Transverse colon (tissue), 4 donors: ENCODE results near the gene TCAIM.

Source experiments
- CTCF ChIP-seq, 5 experiments: fragments of 200-600 bp in 3 of 5; fragments of 450-650 bp in 2 of 5; sonication (generic) in 3 of 5; IDR thresholded peaks; 1 replicate in 2 of 5; 2 replicates in 3 of 5; pipeline ENCODE4 v1.5.1; 2016 to 2017; ENCODE audit warnings: antibody characterized with exemption in 5 of 5, inconsistent platforms in 3 of 5, mild to moderate bottlenecking in 2 of 5, moderate library complexity in 1 of 5
- EP300 ChIP-seq: sonication (generic); formaldehyde crosslinking; IDR thresholded peaks from one replicate; pipeline ENCODE4 v1.6.1; 2017; ENCODE audit warnings: antibody characterized with exemption, low read depth
- POLR2AphosphoS5 ChIP-seq, 3 donors: sonication (generic); formaldehyde crosslinking; IDR thresholded peaks; one replicate each; pipeline ENCODE4 v1.6.1; 2016; ENCODE audit warnings: antibody characterized with exemption in 3 of 3

- no peak for TF ChIP-seq CTCF (IDR thresholded peaks at IDR 0.05)
- TF ChIP-seq POLR2AphosphoS5 (IDR thresholded peaks at IDR 0.05) = no peak
- TF ChIP-seq EP300 = no peak
Measured at GRCh38 chr3:44359146-44359751, 20.7 kb downstream of the TCAIM start.
